Measurements from ENCODE around the gene C17orf100. TPM values are rescaled to one million over a fixed set of nuclear protein-coding genes. Genes with fewer than 3 reads are reported as not detected.

The C17orf100 gene
- total and polyA plus RNA-seq, 2 of the 13 experiments (the other 11 are each of a cell fraction or from before 2014, with no cell fraction given): 3.6 to 8.7 TPM

- 76% methylated on average over 6 of the region's 6 CpGs for WGBS (ENCODE audit: low lambda C conversion rate)
Measured at GRCh38 chr17:6679241-6679640, 27.7 kb downstream of the C17orf100 start.

GRCh38 chr17:6681176-6681575 lies 29.6 kb downstream of the C17orf100 start:
- no peak for FAIRE-seq
- peak overlapping the region in 1 of 3 experiments; percentile 13; a peak in 1 of 6 replicates for H3K4me3 ChIP-seq (replicated peaks in 1 of 3; ENCODE audit: insufficient read depth in 1 of 3, low read depth in 2 of 3, low read length in 3 of 3)

More at GRCh38 chr17:6679241-6679640, 27.7 kb downstream of the C17orf100 start:
- Histone ChIP-seq H4K20me1 (ENCODE audit: insufficient read depth, low read length) (no peaks in the 10 kb centered on the region), H3K27ac (ENCODE audit: extremely low read length, insufficient read depth, low read length) (no peak overlapping the region), H3K4me1 (ENCODE audit: insufficient read depth, low read length) (peaks cover 92% of the 10 kb centered on the region), H2AFZ (ENCODE audit: low read length) (no peak overlapping the region), H3K4me2 (ENCODE audit: low read depth, low read length) (no peak overlapping the region), H3K9ac (ENCODE audit: insufficient read depth, low read depth, low read length) (no peak overlapping the region), H3K79me2 (ENCODE audit: insufficient read depth, low read length) (no peaks in the 10 kb centered on the region), H3K4me3 (replicated peaks in 1 of 3; ENCODE audit: insufficient read depth in 1 of 3, low read depth in 2 of 3, low read length in 3 of 3) (no peak overlapping the region), H3K36me3 (replicated peaks in 1 of 2; ENCODE audit: control insufficient read depth in 1 of 2, insufficient read depth in 2 of 2, low read length in 2 of 2) (no peaks in the 10 kb centered on the region), H3K9me3 (ENCODE audit: low read length) (no peaks in the 10 kb centered on the region), H3K27me3 (ENCODE audit: control insufficient read depth in 1 of 2, insufficient read depth in 2 of 2, low read length in 2 of 2) (no peaks in the 10 kb centered on the region; a peak in 1 of 5 replicates)
- no TSS peak for BruUV-seq (replicated peaks)
- CTCF ChIA-PET (ENCODE audit: low intra/inter-chr PET ratio, low total read pairs): no interaction called here
- POLR2A ChIA-PET: interaction anchor here (4.6 to 5.0 kb wide), 2 partner anchors 23 to 33 kb away, joined by 59 to 119 read pairs; partner anchors contain the start of gene SLC13A5
- TF ChIP-seq KAT7 (CRISPR knock-in tag; IDR thresholded peaks at IDR 0.05; ENCODE audit: borderline replicate concordance): no peak
- TF ChIP-seq FOXJ3 (CRISPR knock-in tag; IDR thresholded peaks at IDR 0.05; ENCODE audit: borderline replicate concordance): no peak
- TF ChIP-seq RBM22 (optimal IDR thresholded peaks at IDR 0.05; ENCODE audit: low read length): no peak
- TF ChIP-seq GFI1 (CRISPR knock-in tag; IDR thresholded peaks at IDR 0.05; ENCODE audit: borderline replicate concordance): no peak
- TF ChIP-seq ZFP36L2 (CRISPR knock-in tag; IDR thresholded peaks at IDR 0.05): no peak
- TF ChIP-seq ZNF121 (CRISPR knock-in tag; IDR thresholded peaks at IDR 0.05): no peak
- no peak for TF ChIP-seq ZNF30 (CRISPR knock-in tag; IDR thresholded peaks at IDR 0.05)
- intact Hi-C loops (cut with micrococcal nuclease; ENCODE audit: unreplicated experiment) (no loop called here), in situ Hi-C loops (cut with HindIII; ENCODE audit: extremely low pct_ligation_motif_present, low pct_unique_long_range_greater_than_20kb) (no loop called here)
- DNase-seq (ENCODE audit: low spot score) (no peak), FAIRE-seq (no peak), ATAC-seq (no peak)

More at GRCh38 chr17:6681176-6681575, 29.6 kb downstream of the C17orf100 start:
- Histone ChIP-seq H3K4me2 (ENCODE audit: low read depth, low read length) (peak overlapping the region; percentile 66), H3K36me3 (replicated peaks in 1 of 2; ENCODE audit: control insufficient read depth in 1 of 2, insufficient read depth in 2 of 2, low read length in 2 of 2) (no peaks in the 10 kb centered on the region), H2AFZ (ENCODE audit: low read length) (no peak overlapping the region), H3K4me1 (ENCODE audit: insufficient read depth, low read length) (peaks cover 96% of the 10 kb centered on the region), H3K27me3 (ENCODE audit: control insufficient read depth in 1 of 2, insufficient read depth in 2 of 2, low read length in 2 of 2) (no peaks in the 10 kb centered on the region; a peak in 1 of 5 replicates), H3K9ac (ENCODE audit: insufficient read depth, low read depth, low read length) (no peak overlapping the region), H3K79me2 (ENCODE audit: insufficient read depth, low read length) (no peaks in the 10 kb centered on the region), H3K27ac (ENCODE audit: extremely low read length, insufficient read depth, low read length) (peak overlapping the region; percentile 15), H4K20me1 (ENCODE audit: insufficient read depth, low read length) (no peaks in the 10 kb centered on the region), H3K9me3 (ENCODE audit: low read length) (no peaks in the 10 kb centered on the region)
- in situ Hi-C loops (cut with HindIII; ENCODE audit: extremely low pct_ligation_motif_present, low pct_unique_long_range_greater_than_20kb): no loop called here
- POLR2A ChIA-PET: interaction anchor here (0.6 to 7.7 kb wide), 4 partner anchors 10 to 35 kb away, joined by 3 to 265 read pairs (median 50); partner anchors contain the start of gene SLC13A5
- DNase-seq (ENCODE audit: low spot score) (no peak), ATAC-seq (no peak)
- intact Hi-C loops (cut with micrococcal nuclease; ENCODE audit: unreplicated experiment): no loop called here
- 10% methylated on average over 4 of the region's 4 CpGs for WGBS (ENCODE audit: low lambda C conversion rate)
- BruUV-seq (replicated peaks): no TSS peak
- CTCF ChIA-PET (ENCODE audit: low intra/inter-chr PET ratio, low total read pairs): no interaction called here
- 0 out of 2 replicates have a peak, but pooled peaks have one; percentile 7 for TF ChIP-seq SALL1 (CRISPR knock-in tag; IDR thresholded peaks at IDR 0.05)
- no peak for TF ChIP-seq SCMH1 (CRISPR knock-in tag; IDR thresholded peaks at IDR 0.05; ENCODE audit: borderline replicate concordance)
- no peak for TF ChIP-seq JARID2 (CRISPR knock-in tag; IDR thresholded peaks at IDR 0.05; ENCODE audit: insufficient replicate concordance)
- no peak for TF ChIP-seq MED1 (CRISPR knock-in tag; IDR thresholded peaks at IDR 0.05)
- no peak for TF ChIP-seq NONO (IDR thresholded peaks at IDR 0.05)
- TF ChIP-seq NONO (CRISPR knock-in tag; conservative IDR thresholded peaks at IDR 0.05): no peak
- TF ChIP-seq ARNT2 (CRISPR knock-in tag; IDR thresholded peaks at IDR 0.05; ENCODE audit: low read depth): no peak
- no peak for TF ChIP-seq ZNF841 (CRISPR knock-in tag; IDR thresholded peaks at IDR 0.05; ENCODE audit: borderline replicate concordance)
- peak; percentile 87; the same call in 1 of the 2 replicates for TF ChIP-seq SRF (IDR thresholded peaks at IDR 0.05; ENCODE audit: low read depth, low read length)
- no peak for TF ChIP-seq GMEB2 (CRISPR knock-in tag; IDR thresholded peaks at IDR 0.05; ENCODE audit: low read depth)
- TF ChIP-seq NFIC (IDR thresholded peaks at IDR 0.05; ENCODE audit: low read length): no peak
- TF ChIP-seq ZNF18 (CRISPR knock-in tag; IDR thresholded peaks at IDR 0.05; ENCODE audit: insufficient replicate concordance): peak; percentile 76
